Activated T-cell treated with anti-CD3 and anti-CD28 coated beads for 1 hour (primary cell): ENCODE data around the gene PEX13.
A peak's percentile ranks its signal among the peaks of the same experiment; 100 is the strongest.
"Not testable (repeated sequence)": the region's sequence is repeated elsewhere in the genome, so short reads cannot be mapped to it uniquely, and the experiment has no call there.

Experiments
- DNase-seq: peaks from one replicate; pipeline ENCODE4 v3.0.0-alpha.2; 2020; ENCODE audit warnings: low read depth

The PEX13 gene

DNA sequence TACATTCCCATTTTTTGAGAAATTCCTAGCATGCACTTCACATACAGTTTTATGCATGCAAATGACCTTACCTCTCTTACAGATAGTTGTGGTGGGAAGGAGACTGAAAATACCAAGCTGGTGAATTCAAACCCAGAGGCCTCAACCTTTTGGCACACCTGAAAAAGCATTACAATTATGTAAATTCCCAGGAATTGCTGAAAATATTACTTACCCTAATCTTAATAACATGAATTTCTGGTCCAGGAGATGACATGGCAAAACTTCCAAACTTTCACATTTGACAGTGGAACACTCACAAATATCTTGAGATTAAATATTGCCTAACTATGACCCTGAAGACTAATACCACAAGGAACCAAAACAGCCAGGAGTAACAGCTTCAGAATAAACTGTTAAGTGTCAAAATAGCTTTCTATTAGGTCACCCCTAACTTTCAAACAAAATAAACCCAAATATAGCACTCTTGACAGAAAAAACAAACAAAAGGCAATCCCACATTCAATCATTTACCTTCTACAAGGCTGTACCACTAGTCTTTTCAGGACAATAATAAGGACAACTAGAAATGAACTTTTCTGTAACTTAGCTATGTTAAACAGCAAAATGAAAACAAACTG, 10.9 kb upstream of the PEX13 start:
- no peak for DNase-seq

DNA sequence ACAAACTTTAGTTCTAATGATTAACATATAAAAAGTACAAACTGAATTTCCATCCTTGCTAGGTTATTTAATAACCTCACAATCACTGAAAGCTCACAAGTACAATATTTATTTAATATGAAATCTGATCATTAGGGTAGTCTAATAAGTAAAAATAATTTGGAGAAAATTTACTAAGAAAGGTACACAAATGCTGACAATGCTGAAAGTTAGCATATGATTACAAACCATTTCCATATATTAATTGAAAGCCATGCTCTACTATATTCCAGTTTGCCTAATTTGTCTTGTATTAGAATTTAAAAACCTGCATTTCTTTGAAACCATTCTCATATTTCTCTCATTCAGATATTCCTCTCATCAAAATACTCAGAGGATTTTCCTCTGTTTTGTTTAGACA, 8.2 kb upstream of the PEX13 start:
- DNase-seq, result no peak

- no peak for DNase-seq
These were observed 5.8 kb upstream of the PEX13 start for GRCh38 chr2:61011678-61012077.

DNA sequence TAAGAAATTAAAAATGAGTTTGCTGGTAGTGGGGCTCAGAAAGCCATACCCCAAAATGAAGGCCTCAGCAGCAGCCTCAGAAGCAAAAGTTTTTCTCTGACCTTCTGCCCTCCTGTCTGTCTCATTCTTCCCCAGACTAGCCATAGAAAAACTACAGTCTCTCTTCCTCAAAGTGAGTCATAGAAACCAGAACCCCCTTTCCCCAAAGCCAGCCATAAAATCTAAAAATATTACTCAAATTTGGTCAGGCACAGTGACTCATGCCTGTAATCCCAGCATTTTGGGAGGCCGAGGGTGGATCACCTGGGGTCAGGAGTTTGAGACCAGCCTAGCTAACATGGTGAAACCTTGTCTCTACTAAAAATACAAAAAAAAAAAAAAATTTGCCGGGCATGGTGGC, 5.2 kb upstream of the PEX13 start:
- not testable (repeated sequence) for DNase-seq

DNA sequence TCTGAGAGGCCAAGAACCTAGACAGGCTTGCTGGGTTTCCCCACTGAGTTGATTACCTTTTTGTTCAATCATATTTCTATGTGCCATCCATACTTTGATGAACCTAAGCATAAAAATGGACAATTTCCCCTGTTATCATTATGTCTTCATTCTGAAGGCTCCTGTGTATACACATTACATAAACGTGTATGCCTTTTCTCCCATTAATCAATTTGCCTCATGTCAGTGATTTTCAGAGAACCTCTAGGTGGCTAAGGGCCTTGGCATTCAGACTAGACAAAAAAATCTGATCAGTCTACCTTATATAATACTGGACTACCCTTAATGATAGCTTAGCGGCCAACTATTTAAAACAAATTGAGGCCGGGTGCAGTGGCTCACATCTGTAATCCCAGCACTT, 4.1 kb upstream of the PEX13 start:
- DNase-seq, result no peak

DNA sequence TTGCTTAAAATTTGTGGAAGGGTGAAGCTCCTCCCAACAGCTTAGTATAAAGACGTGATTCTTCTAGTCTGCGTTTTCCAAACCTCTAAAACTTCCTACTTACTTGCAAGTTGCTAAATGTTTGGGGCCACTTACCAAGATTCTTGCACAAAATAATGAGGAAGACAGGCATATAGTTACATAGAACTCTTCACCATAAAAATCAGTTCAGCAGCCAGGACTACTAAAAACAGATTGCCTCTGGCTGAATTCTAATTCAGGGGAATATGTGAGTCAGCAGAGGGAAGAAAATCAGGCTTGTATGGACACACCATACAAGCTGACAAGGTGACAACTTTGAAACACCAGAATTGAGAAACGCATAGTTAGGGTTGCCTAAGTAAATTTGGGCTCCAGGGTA, 2.8 kb upstream of the PEX13 start:
- no peak for DNase-seq

GRCh38 chr2:61015976-61016375, 1.5 kb upstream of the PEX13 start:
- no peak for DNase-seq

GRCh38 chr2:61016392-61017002, 1.0 kb upstream of the PEX13 start:
- no peak for DNase-seq

DNA sequence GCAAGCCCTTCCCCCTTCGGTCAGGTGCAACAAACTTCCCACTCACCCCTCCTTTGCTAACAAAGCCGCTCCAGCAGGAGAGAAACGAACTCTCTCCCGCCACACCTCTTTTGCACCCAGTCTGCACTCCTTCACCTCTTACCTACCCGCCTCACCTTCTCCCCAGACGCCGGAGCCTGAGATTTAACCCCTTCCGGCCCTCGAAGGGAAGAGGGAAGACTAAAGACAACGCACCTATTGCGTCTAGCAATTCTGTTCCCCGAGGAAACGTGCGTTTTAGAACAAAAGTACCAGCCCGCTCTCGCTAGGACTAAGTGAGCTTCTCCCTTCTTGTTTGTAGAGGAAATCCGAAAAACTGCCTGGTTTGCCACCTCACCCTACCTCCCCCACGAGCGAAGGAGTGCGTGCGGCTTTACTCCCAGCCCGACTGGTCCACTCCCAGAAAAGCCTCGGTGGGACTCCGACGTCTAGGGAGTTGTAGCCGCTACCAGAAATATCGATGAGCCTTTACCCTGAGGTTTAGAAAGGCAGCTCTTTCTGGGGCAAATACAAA, 441 bp upstream of the PEX13 start:
- peak; percentile 51 for DNase-seq

DNA sequence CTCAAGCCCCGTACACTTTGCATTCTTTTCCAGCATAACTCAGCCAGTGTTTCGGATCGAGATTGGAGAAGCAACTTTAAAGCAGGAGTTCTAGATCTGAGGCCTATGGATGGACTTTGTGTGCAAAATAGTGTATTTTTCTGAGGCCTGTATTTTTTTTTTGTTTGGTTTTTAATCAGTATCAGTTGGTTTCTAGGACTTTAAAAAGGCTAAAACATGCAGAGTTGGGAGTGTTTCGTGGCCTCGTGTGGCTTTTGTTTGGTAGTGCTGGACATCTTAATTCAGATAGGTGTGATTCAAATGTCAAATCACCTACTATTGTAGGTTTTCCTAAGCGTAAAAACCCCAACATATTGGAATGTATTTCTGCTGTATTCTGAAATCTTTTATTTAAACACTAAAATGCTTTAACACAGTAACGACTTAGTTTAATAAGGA, 817 bp downstream of the PEX13 start:
- no peak for DNase-seq

DNA sequence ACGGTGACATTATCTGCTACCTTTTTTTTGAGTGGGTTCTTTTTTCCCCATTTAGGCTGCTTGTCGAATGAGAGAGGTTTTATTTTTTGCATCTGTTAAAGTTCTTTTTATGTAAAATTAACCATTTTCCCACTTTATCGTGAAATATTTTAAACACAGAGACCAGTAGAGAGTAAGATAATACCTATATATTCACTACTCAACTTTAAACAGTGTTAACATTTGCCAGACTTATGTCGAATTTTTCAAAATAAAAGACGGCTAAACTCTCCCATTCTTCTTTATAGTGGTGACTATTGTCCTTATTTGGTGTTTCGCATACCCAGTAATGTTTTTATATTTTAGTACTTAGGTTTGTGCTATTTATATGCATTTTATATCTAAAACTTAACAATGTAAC, 1.3 kb downstream of the PEX13 start:
- DNase-seq, result no peak

GRCh38 chr2:61021228-61021660, 3.7 kb downstream of the PEX13 start:
- DNase-seq, result no peak

DNA sequence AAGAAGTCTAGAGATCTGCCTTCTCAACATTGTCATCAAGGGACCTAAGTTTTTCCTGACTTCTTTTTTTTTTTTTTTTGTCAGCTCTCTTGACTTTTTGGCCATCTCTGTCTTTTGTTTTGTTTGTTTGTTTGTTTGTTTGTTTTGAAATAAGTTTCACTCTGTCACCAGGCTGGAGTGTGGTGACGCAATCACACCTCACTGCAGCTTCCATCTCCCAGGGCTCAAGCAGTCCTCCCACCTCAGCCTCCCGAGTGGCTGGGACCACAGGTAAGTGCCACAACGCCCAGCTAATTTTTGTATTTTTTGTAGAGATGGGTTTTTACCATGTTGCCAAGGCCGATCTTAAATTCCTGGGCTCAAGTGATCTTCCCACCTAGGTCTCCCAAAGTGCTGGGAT, 6.2 kb downstream of the PEX13 start:
- DNase-seq, result no peak

DNA sequence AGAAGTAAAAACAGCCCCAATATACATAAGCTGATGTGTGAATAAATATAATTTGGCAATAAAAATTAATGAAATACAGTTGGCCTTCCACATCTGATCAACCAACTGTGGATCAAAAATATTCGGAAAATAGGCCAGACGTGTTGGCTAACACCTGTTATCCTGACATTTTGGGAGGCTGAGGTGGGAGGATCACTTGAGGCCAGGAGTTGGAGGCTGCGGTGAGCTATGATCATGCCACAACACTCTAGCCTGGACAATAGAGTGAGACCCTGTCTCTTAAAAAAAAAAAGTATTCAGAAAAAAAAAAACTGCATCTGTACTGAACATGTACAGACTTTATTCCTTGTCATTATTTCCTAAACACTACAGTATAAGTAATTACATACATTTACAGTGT, 12.0 kb downstream of the PEX13 start:
- DNase-seq, result no peak

DNA sequence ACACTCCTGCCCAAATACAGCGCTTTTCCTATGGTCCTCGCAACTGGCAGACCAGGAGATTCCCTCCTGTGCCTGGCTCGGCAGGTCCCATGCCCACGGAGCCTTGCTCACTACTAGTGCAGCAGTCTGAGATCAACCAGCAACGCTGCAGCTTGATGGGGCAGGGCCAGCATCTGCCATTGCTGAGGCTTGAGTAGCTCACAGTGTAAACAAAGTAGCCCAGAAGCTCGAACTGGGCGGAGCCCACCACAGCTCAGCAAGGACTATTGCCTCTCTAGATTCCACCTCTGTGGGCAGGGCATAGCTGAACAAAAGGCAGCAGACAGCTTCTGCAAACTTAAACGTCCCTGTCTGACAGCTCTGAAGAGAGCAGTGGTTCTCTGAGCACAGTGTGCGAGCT, 17.1 kb downstream of the PEX13 start:
- not testable (repeated sequence) for DNase-seq

DNA sequence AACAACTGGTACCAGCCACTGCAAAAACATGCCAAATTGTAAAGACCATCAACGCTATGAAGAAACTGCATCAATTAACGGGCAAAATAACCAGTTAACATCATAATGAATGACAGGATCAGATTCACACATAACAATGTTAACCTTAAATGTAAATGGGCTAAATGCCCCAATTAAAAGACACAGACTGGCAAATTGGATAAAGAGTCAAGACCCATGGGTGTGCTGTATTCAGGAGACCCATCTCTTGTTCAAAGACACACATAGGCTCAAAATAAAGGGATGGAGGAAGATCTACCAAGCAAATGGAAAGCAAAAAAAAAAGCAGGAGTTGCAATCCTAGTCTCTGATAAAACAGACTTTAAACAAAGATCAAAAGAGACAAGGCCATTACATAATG, 19.1 kb downstream of the PEX13 start:
- not testable (repeated sequence) for DNase-seq

- DNase-seq, result no peak
These were observed 25.3 kb downstream of the PEX13 start for GRCh38 chr2:61042807-61043206.

- no peak for DNase-seq
These were observed 27.1 kb downstream of the PEX13 start for GRCh38 chr2:61044636-61045035.

DNA sequence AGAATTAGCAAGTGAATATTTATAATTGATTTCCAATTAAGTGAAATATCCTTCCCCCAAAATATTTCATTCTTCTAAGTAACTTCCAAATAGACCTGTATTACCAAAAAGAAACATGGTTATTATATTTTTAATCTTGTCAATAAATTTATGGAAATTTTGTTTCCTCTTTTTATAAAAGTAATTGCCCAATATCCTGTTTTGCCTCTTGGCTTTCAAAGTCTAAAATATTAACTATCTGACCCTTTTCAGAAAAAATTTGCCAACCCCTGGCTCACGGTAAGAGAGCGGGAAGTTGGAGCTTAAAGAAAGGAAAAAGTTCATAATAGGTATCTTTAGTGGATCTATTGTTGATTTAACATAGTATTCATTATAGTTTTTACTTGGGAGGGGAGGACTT, 27.7 kb downstream of the PEX13 start:
- DNase-seq, result no peak

- DNase-seq, result no peak
These were observed 28.5 kb downstream of the PEX13 start for GRCh38 chr2:61045999-61046398.

DNA sequence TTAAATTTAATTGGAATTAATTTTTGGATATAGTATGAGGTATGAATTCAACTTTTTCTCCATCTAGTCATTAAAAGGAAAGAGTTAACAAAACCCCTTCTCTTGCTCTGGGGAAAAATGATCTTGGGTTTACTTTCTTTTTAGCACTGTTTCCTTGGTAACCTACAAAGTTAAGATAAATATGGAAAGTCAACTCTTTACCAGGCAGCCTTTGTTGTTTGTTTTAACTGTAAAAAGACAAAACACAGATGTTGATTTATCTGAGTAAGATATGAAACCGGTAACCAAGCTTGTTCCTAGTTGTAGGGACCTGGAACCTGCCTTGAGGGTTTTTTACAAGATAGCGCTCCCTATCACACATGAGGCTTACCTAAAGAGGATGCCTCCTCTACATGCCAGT, 38.0 kb downstream of the PEX13 start:
- DNase-seq, result no peak

- no peak for DNase-seq
These were observed 40.0 kb downstream of the PEX13 start for GRCh38 chr2:61057562-61057961.

GRCh38 chr2:61059382-61059781, 41.9 kb downstream of the PEX13 start:
- no peak for DNase-seq
